OCI-LY1 (cell line): ENCODE data around the gene PSMB10.

Experiments
- H2AFZ ChIP-seq: fragments of 200-600 bp; sonication (generic), shearing (Covaris generic); 2 replicates; pipeline ENCODE4 v1.6.0; 2014; ENCODE audit warnings: antibody characterized with exemption, mild to moderate bottlenecking, low read length
- H3F3A ChIP-seq: fragments of 200-600 bp; sonication (generic), shearing (Covaris generic); 2 replicates; pipeline ENCODE4 v1.6.0; 2014; ENCODE audit warnings: mild to moderate bottlenecking, antibody characterized with exemption, low read length, moderate library complexity; ENCODE audit not compliant: insufficient read depth
- H3K27ac ChIP-seq: fragments of 200-600 bp; sonication (generic); 2 replicates; pipeline ENCODE4 v1.5.1; 2014; ENCODE audit warnings: low read length, mixed run types, mild to moderate bottlenecking, low read depth; ENCODE audit not compliant: poor library complexity, severe bottlenecking
- H3K27me3 ChIP-seq: fragments of 200-600 bp; sonication (generic); 2 replicates; pipeline ENCODE4 v1.6.0; 2014; ENCODE audit warnings: antibody characterized with exemption, mild to moderate bottlenecking, low read length, moderate library complexity; ENCODE audit not compliant: insufficient read depth
- H3K36me3 ChIP-seq: fragments of 200-600 bp; sonication (generic); 2 replicates; pipeline ENCODE4 v1.6.1; 2014; ENCODE audit warnings: mild to moderate bottlenecking, antibody characterized with exemption, low read length, moderate library complexity, mixed read lengths; ENCODE audit not compliant: insufficient read depth
- H3K4me1 ChIP-seq: fragments of 200-600 bp; sonication (generic); 2 replicates; pipeline ENCODE4 v1.5.1; 2014; ENCODE audit warnings: mild to moderate bottlenecking, low read length, moderate library complexity; ENCODE audit not compliant: insufficient read depth, severe bottlenecking
- H3K4me2 ChIP-seq: fragments of 200-600 bp; sonication (generic), shearing (Covaris generic); 2 replicates; pipeline ENCODE4 v1.6.1; 2014; ENCODE audit warnings: low read length
- H3K4me3 ChIP-seq: fragments of 200-600 bp; sonication (generic); 2 replicates; pipeline ENCODE4 v1.5.1; 2014; ENCODE audit warnings: low read length, low read depth, mild to moderate bottlenecking, mixed read lengths; ENCODE audit not compliant: poor library complexity, severe bottlenecking
- H3K79me2 ChIP-seq: fragments of 200-600 bp; shearing (Covaris generic); 2 replicates; pipeline ENCODE4 v1.6.1; 2016; ENCODE audit warnings: mixed run types, low read length, mixed read lengths; ENCODE audit not compliant: insufficient read depth
- H3K9ac ChIP-seq: fragments of 200-600 bp; sonication (generic), shearing (Covaris generic); 2 replicates; pipeline ENCODE4 v1.6.1; 2014; ENCODE audit warnings: mild to moderate bottlenecking, low read length, mixed read lengths
- H3K9me2 ChIP-seq: fragments of 200-600 bp; sonication (generic), shearing (Covaris generic); 2 replicates; pipeline ENCODE4 v1.6.1; 2014; ENCODE audit warnings: low read depth, mild to moderate bottlenecking, low read length, mixed read lengths
- H3K9me3 ChIP-seq: fragments of 200-600 bp; shearing (Covaris generic); 2 replicates; pipeline ENCODE4 v1.6.1; 2014; ENCODE audit warnings: low read length, mixed read lengths
- H4K20me1 ChIP-seq: fragments of 200-600 bp; sonication (generic), shearing (Covaris generic); 2 replicates; pipeline ENCODE4 v1.6.0; 2016; ENCODE audit warnings: mild to moderate bottlenecking, low read length; ENCODE audit not compliant: insufficient read depth
- EZH2 ChIP-seq: fragments of 200-600 bp; sonication (generic), shearing (Covaris generic); IDR thresholded peaks from 2 replicates; pipeline ENCODE4 v1.8.0; 2017; ENCODE audit warnings: borderline replicate concordance, mixed run types, mild to moderate bottlenecking, antibody characterized with exemption, low read length, moderate library complexity, mixed read lengths
- TF ChIP-seq, protein P1 (sequence below): fragments of 200-600 bp; sonication (generic), shearing (Covaris generic); IDR thresholded peaks from 2 replicates; pipeline ENCODE4 v1.5.1; 2017; ENCODE audit warnings: mild to moderate bottlenecking, antibody characterized with exemption, low read length, moderate library complexity, mixed read lengths

Gene PSMB10

DNA sequence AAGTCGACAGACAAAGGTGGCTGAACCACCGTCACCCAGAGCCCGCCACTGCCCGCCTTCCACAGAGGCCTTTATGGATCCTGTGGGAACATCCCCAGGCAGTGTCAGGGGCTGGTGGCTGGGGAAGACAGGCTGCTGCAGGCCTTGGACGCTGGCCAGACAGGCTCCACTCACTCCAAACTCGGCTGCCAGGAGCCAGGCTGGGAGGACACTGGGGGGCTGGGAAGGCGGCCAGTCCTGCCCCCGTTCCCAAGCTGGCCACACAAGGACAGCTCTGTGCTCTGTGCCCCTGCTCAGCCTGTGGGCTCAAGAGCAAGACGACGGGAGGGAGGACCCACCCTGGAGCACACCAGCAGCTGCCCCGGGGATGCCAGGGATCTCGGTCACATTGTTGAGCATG is 14.8 kb upstream of the PSMB10 start:
- no peaks in the 10 kb centered on the region for H4K20me1 ChIP-seq

DNA sequence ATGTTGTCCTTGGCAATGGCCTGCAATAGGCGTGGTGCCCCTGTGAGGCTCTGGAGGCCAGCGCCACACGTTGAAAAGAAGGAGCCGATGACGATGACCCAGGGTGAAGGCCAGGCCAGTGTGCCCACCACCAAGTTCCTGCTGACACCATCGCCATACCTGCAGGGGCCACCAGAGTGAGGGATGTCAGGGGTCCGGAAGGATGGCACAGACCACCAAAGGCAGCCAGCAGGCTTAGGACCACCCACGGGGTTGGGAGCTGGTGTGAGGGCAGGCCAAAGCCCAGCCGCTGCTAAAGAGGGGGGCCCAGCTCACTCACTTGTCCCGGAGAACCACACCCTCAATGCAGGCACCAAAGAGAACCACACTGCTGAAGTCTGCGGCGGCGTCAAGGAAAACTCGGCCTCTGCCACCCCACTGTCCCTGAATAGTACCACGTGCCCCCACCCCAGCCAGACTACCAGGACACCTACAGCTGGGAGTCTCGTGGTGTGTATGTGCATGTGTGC is 13.7 kb upstream of the PSMB10 start:
- H3K9me2 ChIP-seq = no peaks in the 10 kb centered on the region
- no peak overlapping the region for H3K4me2 ChIP-seq
- H3K27ac ChIP-seq = no peak overlapping the region
- no peak overlapping the region for H2AFZ ChIP-seq
- no peaks in the 10 kb centered on the region for H3K79me2 ChIP-seq
- no peak overlapping the region for H3K9ac ChIP-seq
- H3F3A ChIP-seq = no peaks in the 10 kb centered on the region
- no peaks in the 10 kb centered on the region for H3K27me3 ChIP-seq
- no peaks in the 10 kb centered on the region for H4K20me1 ChIP-seq
- H3K4me3 ChIP-seq = no peak overlapping the region
- H3K9me3 ChIP-seq = no peaks in the 10 kb centered on the region
- no peaks in the 10 kb centered on the region for H3K4me1 ChIP-seq
- no peak for TF ChIP-seq EZH2
- TF ChIP-seq, protein P1, sequence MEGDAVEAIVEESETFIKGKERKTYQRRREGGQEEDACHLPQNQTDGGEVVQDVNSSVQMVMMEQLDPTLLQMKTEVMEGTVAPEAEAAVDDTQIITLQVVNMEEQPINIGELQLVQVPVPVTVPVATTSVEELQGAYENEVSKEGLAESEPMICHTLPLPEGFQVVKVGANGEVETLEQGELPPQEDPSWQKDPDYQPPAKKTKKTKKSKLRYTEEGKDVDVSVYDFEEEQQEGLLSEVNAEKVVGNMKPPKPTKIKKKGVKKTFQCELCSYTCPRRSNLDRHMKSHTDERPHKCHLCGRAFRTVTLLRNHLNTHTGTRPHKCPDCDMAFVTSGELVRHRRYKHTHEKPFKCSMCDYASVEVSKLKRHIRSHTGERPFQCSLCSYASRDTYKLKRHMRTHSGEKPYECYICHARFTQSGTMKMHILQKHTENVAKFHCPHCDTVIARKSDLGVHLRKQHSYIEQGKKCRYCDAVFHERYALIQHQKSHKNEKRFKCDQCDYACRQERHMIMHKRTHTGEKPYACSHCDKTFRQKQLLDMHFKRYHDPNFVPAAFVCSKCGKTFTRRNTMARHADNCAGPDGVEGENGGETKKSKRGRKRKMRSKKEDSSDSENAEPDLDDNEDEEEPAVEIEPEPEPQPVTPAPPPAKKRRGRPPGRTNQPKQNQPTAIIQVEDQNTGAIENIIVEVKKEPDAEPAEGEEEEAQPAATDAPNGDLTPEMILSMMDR = no peak
- H3K36me3 ChIP-seq = peaks cover 16% of the 10 kb centered on the region; the same call in 1 of the 2 replicates

More for the DNA sequence above, 14.8 kb upstream of the PSMB10 start:
- Histone ChIP-seq H3K27me3 (no peaks in the 10 kb centered on the region), H3F3A (no peaks in the 10 kb centered on the region), H3K9ac (no peak overlapping the region), H3K9me2 (no peaks in the 10 kb centered on the region), H3K4me3 (no peak overlapping the region), H3K36me3 (peaks cover 12% of the 10 kb centered on the region; the same call in 1 of the 2 replicates), H2AFZ (no peak overlapping the region), H3K27ac (no peak overlapping the region), H3K79me2 (no peaks in the 10 kb centered on the region), H3K9me3 (no peaks in the 10 kb centered on the region), H3K4me1 (no peaks in the 10 kb centered on the region), H3K4me2 (no peak overlapping the region)
- TF ChIP-seq EZH2 = no peak
- TF ChIP-seq, protein P1 = no peak

DNA sequence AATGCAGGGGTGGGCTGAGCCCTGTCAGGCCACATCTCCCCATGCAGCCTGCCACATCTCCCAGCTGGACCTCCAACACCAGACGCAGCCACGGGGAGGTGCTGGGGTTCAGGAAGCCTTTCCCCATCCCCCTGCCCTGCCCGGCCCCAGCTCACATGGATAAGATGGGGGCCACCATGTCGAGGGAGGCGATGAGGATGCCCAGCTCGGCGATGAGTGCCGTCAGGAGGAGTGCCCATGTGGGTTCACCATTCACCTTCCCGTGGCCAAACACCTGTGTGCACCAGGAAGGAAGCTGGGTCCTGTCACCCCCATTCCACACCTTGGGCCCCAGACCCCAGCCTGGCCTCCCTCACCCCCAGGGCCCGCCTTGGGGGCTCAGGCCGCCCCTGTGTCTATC is 13.0 kb upstream of the PSMB10 start:
- H3K4me3 ChIP-seq = no peak overlapping the region
- H3K36me3 ChIP-seq = peaks cover 23% of the 10 kb centered on the region; the same call in 1 of the 2 replicates

More for the DNA sequence above, 13.0 kb upstream of the PSMB10 start:
- Histone ChIP-seq H3K9me3 (no peaks in the 10 kb centered on the region), H4K20me1 (no peaks in the 10 kb centered on the region), H3K9ac (no peak overlapping the region), H2AFZ (no peak overlapping the region), H3K4me2 (no peak overlapping the region), H3K27ac (no peak overlapping the region), H3K9me2 (no peaks in the 10 kb centered on the region), H3F3A (no peaks in the 10 kb centered on the region), H3K79me2 (no peaks in the 10 kb centered on the region), H3K27me3 (no peaks in the 10 kb centered on the region), H3K4me1 (no peaks in the 10 kb centered on the region)
- TF ChIP-seq EZH2 = no peak
- TF ChIP-seq, protein P1 = no peak
